T1000 (cell line): ENCODE results near the gene ALPI.

Experiments
- DNase-seq: peaks from one replicate; lab custom pipeline; 2025; ENCODE audit warnings: mixed read lengths; lab: John Stamatoyannopoulos, UW

Gene ALPI

GRCh38 chr2:232485757-232486557 is 30.0 kb downstream of the ALPI start:
- no peak for DNase-seq

DNA sequence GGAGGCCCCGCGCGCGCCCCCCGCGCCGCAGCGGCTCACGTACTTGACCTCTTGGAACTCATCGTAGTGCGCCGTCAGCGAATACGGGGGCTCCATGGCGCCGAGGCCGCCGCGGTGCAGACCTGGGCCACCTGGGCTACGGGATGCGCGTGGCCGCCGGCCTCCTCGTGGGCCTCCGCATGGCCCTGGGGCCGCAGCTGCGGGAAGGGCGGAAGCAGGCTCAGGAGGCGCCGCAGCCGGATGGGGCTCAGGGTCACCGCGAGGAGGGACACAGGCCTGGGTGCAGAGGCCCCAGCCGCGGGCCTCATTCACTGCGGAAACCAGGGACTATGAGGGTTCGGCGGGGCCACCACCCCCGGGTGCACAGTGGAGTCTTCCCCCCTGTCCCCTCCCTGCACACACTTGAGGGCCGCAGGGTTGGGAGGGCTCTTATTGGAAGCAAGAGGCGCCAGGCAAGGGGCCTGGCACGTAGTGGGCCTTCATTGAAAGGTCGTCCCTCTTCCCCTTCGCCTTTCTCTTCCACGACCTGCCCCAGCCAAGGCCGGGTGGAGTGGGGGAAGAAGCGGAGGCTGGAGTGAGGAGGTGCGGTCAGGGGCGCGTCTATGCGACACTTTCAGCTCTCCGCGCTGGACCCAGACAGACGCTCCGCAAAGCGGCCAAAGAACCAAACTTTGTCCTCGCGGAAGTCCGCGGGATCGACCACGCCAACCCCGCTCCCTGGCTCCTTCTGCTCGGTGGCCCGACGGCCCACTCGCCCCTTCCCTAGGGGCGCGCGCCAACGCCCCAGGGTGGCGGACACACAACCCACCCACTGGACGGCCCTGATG is 30.8 kb downstream of the ALPI start:
- no peak for DNase-seq

- DNase-seq = no peak
Observed at GRCh38 chr2:232487385-232488096, 31.6 kb downstream of the ALPI start, which contains the start of gene ECEL1. TSS of gene ECEL1 (minus strand) at chr2:232487834. CDS start at chr2:232486653, 1,181 bp downstream.

DNA sequence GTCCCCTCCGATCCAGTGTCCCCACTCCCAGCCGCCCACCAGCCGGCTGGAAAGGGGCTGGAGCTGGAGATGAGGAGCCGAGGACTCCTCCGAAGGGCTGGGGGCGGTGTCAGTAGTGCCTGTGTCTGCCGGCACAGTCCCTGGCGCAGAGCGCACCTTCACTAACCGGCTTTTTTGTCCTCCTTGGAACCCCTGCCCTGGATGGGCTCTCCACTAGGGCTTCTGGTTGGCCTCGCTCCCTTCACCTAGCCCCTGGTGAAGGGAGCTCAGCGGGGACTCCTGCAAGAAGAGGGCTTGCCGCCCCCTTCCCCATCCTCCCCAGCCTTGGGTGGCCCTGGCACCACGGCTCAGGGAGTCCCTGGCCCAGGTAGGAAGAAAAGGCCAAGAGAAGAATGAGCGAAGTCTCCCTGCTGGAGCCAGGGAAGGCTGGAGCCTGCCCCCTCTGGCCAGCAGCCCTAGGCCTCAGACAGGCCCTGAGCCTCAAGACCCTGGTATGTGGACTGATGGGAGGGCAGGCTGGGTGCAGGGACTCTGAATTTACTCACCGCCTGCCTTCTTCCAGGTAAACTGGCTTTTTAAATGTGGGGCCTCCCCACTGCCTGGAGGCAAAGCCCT is 32.3 kb downstream of the ALPI start:
- no peak for DNase-seq

DNA sequence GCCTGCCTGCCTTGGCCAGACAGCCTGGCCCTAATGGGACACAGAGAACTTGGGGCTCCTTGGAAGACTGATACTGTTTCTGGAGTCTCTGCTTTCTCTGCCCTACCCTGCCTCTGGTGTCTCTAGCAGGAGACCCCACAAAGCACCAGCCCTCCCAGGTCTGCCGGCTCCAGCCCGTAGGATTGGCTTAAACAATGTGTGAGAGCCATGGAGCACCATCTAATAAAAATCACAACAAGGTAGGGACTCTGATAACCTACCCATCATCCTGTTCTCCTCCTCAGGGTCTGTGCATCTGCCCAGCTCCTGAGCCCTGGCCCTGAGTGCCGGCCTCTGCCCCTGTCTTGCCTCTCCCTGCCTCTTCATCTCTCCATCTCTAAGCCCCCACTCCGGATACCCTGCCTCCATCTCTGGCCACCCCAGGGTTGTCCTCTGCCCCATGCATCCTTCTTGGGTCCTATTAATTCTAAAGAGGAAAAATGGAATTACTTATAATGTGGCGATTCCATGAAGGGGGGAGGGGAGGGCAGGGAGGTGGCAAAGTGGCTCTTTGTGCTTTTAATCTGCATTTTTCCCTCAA is 32.9 kb downstream of the ALPI start:
- no peak for DNase-seq

DNA sequence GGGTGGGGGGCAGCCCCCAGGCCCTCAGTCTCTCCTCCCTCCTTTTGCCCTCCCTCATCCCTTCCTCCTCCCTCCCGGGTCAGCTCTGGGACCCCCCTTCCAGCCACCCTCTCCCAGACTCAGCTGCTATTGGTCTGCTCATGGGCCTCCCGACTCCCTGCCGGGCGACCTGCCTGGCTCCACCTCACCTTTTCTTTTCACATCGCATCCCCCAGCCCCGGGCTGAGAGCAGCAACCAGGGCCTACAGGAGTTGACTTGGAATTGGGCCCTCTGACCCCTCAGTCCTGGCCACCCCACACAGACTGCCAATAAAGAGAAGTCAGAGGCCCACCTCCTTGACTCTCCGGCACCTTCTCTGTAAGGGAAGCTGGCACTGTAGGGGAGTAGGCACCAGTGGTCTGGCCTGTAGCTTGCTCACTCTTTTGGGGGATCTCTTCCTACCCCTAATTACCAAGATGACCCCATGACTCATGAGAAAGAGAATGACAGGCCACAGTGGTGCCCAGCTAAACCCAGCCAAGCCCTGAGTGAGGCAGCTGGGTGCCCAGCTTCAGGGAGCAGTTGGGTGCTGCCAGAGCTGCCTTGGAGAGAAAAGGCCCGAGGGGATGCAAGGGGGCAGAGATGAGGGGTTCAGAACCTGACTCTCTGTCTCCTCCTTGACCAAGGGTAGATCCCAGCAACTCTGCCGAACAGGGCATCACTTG is 33.7 kb downstream of the ALPI start:
- no peak for DNase-seq

GRCh38 chr2:232490221-232491138 is 34.5 kb downstream of the ALPI start:
- no peak for DNase-seq

- DNase-seq = no peak
Observed at GRCh38 chr2:232491139-232491780, 35.3 kb downstream of the ALPI start.

- DNase-seq = no peak
Observed at GRCh38 chr2:232492236-232492848, 36.4 kb downstream of the ALPI start.

DNA sequence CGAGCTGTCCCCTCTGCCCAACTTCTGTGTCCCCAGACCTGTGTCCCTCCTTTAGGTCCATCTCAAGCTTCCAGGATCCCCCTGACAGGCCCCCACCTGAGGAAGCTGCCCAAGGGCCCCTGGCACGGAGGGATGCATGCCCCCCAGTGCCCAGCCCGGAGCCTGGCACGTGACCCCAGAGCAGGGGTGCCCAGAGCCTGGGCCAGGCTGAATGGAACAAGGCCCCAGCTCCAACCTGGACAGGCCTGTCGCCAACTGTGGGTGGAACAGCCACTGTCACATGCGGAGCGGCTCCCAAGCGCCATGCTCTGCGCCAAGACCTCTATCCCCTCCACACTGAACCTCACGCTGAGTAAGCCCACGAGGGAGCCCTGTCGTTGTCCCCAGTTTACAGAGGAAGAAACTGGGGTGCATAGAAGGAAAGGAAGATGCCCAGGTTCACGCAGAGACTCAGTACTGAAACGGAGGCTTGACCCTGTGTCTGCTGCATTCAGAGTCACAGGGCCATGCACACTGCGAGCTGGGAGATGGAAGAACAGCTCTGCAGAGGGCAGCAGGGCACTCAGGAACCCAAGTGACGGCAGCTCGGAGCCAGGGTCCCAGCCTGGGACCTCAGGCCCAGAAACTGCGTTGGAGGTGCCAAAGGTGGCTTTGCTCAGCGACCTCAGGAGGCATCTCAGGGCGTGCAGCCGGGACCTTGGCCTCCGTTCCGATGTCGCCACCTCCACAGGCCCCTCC is 37.2 kb downstream of the ALPI start:
- no peak for DNase-seq

DNA sequence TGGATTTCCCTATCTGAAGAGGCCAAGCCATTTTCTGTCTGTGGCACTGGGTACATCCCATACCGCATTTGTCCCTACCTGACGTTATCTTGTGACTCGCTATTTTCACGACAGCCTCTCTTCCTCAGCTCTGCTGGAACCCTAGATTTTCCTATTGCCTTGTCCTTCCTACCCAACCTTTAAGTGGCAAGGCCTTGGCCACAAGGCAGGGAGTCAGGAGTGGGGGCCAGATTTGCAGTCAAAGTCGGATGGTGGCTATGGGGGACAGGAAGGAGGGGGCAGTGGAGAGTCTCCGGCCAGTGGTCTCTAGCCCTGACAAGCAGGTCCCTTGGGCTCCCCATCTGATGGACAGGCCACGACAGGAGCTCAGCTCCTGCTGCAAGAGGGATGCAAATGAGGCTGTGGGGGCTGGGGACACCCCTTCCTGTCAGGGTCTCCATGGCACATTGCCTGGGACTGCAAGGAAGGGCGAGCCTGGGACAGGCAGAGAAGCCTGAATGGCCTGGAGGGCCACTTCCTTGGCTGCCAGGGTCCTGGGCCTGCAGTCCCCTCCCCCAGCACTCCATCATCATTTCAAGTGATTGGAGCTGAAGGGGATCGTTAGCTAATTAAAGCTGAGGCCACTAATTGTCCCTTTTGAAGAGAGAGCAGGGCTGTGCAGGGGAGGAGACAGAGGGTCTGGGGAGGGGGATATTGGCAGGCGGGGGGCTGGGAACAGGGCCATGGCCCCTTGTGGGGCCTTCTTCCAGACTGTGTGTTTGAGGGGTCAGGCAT is 37.9 kb downstream of the ALPI start:
- no peak for DNase-seq

DNA sequence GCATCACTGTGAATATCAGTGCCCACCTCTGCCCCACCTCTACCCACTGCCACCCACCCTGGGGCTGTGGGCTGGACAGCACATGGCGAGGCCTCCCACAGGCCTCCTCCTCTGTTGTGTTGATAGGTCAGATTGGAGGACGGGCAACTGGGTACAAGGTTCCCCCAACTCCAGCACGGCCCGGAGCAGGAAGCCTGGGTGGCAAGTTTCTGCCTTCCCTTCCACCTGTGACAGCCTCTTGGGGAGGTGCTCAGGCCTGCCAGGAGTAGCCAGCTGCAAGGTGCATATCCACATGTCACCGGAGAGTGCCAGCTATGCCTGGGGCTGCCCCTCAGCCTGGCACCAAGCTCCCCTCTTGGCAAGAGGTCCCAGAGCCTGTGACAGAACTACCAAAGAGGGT is 38.6 kb downstream of the ALPI start:
- no peak for DNase-seq

- DNase-seq = no peak
Observed at GRCh38 chr2:232495292-232495691, 39.3 kb downstream of the ALPI start.

DNA sequence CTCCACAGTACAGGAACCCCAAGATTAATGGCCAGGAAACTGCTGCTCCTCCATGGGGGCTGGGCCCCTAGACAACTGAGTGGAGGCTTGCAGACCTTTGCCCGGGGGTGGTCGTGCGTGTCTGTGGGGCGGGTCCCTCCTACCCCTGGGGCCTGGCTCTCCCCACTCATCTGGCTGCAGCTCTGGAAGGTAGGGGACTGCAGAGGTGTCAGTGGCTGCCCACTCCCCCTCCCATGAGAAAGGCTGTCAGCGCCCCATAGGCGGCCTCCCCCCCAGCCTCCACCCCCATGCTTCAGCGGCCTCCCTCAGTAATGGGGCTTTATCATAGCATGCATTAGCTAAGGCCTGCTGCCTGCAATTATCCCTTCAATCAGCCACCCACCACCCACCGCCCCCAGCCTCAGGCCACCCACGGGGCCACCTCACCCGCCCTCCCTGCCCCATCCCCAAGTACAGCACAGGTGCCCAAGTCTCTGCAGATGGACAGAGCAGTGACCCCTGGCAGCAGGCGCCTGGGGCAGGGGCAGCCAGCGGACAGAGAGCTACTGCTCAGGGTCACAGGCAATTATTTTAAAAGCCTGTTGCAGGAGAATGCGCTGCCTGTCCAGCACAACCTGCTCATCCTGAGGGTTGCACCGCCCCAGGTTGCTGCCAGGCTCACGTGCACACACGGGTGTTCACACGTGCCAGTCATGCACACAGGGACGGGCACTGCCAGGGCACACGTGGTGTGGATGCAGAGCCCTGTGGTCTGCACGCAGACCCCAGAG is 40.7 kb downstream of the ALPI start:
- DNase-seq = no peak

DNA sequence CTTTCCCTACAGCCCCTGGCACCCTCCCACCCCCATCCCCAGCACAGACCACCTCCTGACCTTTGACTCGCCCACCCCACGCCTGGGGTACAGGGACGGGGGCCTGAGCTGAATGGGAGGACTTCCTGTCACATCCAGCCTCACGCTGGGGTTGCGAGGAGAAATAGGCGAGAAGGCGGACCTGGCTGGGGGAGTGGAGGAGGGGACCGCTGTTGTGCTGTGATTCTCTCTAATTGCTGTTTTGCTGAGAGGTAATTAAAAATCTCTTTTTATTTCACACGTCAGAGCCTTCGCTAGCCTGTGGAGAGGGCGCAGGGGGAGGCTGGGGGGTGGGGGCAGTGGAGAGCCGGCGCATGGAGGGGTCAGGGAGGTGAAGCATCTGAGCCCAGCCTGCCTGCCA is 41.4 kb downstream of the ALPI start:
- no peak for DNase-seq

DNA sequence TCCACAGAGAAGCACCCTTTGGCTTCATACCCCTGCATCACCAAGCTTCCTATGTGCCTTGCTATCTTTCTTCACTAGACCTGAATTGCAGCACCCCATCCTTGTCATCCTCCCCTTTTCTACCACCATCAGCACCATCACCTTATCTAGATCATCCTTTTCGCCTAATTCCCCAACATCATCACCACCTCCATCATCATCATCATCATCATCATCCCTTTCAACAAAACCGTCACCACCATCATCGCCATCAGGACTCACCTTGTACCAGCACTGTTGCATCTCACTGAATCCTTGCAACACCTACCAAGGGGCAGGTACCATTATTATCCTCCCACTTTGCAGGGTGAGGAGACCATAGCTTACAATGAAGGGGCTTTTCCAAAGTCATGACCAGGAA is 42.5 kb downstream of the ALPI start:
- no peak for DNase-seq

DNA sequence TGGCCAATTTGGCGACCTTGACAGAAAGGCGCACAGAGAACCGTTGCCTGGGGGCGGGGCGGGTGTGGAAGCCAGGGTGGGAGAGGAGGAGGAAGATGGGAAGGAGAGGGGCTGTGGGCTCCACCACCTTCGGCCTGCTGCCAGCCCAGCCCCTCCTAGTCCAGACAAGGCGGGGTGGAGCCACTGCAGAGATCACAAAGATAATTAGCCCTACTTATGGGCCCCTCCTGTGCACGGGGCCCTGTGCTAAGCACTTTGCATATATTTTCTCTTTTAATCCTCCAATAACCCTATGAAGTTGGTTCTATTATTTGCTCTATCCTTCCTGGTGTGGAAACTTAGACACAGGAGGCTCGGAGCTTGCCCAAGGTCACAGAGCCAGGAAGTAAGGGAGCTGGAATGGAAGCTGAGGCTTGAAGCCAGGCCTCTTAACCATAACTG is 45.4 kb downstream of the ALPI start:
- no peak for DNase-seq
